ENCODE measurements around the gene THSD4. TPM values are rescaled to one million over a fixed set of nuclear protein-coding genes. Genes with fewer than 3 reads are reported as not detected.

Gene THSD4
- total RNA-seq, 1 experiment from 2014 or later, result 65.4 TPM

DNA sequence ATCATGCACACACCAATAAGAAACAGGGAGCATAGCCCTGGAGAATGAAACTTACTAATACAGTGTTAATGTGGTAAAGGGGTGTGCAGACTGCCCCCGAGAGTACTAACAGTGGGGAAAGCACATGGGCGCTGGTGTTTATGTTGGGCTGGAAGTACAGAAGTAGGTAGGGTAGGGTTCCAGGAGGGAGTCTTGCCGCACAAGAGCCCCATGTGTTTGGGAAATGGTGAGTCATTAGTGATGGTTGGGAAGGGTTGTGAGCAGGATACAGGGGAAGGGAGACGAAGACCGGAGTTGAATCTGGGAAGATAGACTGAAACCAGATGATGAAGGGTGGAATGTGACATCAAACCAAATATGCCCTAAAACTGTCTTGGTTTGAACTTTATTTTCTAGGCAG lies 117.1 kb downstream of the THSD4 start:
- no peak overlapping the region for H3K27ac ChIP-seq (ENCODE audit: low read length)
- CTCF ChIA-PET, result interaction anchor here (0.6 to 0.7 kb wide), 2 partner anchors 135 to 511 kb away, joined by 4 to 9 read pairs; no protein-coding TSS in a partner anchor
- H3K27me3 ChIP-seq (ENCODE audit: control insufficient read depth, insufficient read depth, low read length), result no peaks in the 10 kb centered on the region
- intact Hi-C loops (cut with micrococcal nuclease; ENCODE audit: unreplicated experiment), result no loop called here
- no peaks in the 10 kb centered on the region for H3K9me3 ChIP-seq (ENCODE audit: control insufficient read depth, insufficient read depth, low read depth, low read length)
- H3K36me3 ChIP-seq (ENCODE audit: control insufficient read depth, insufficient read depth, low read length), result no peaks in the 10 kb centered on the region
- in situ Hi-C loops (cut with HindIII; ENCODE audit: low pct_unique_long_range_greater_than_20kb, low sequenced_read_pairs), result no loop called here
- ATAC-seq (no peak), DNase-seq (ENCODE audit: low read depth, low spot score) (no peak)
- BruUV-seq (replicated peaks), result no TSS peak
- H3K4me3 ChIP-seq (ENCODE audit: low read depth in 2 of 2, low read length in 2 of 2), result no peak overlapping the region
- TF ChIP-seq SIN3A (IDR thresholded peaks at IDR 0.05; ENCODE audit: borderline replicate concordance, insufficient read depth, low read depth, low read length) (no peak), TCF7L2 (IDR thresholded peaks at IDR 0.05; ENCODE audit: low read depth, low read length) (no peak), POLR2AphosphoS5 (IDR thresholded peaks at IDR 0.05; ENCODE audit: low read depth, low read length) (no peak)
- TF ChIP-seq, protein P1, sequence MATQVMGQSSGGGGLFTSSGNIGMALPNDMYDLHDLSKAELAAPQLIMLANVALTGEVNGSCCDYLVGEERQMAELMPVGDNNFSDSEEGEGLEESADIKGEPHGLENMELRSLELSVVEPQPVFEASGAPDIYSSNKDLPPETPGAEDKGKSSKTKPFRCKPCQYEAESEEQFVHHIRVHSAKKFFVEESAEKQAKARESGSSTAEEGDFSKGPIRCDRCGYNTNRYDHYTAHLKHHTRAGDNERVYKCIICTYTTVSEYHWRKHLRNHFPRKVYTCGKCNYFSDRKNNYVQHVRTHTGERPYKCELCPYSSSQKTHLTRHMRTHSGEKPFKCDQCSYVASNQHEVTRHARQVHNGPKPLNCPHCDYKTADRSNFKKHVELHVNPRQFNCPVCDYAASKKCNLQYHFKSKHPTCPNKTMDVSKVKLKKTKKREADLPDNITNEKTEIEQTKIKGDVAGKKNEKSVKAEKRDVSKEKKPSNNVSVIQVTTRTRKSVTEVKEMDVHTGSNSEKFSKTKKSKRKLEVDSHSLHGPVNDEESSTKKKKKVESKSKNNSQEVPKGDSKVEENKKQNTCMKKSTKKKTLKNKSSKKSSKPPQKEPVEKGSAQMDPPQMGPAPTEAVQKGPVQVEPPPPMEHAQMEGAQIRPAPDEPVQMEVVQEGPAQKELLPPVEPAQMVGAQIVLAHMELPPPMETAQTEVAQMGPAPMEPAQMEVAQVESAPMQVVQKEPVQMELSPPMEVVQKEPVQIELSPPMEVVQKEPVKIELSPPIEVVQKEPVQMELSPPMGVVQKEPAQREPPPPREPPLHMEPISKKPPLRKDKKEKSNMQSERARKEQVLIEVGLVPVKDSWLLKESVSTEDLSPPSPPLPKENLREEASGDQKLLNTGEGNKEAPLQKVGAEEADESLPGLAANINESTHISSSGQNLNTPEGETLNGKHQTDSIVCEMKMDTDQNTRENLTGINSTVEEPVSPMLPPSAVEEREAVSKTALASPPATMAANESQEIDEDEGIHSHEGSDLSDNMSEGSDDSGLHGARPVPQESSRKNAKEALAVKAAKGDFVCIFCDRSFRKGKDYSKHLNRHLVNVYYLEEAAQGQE (IDR thresholded peaks at IDR 0.05; ENCODE audit: insufficient read depth in 1 of 2, low read depth in 2 of 2, low read length in 1 of 2), result no peak
- TF ChIP-seq, protein P2, sequence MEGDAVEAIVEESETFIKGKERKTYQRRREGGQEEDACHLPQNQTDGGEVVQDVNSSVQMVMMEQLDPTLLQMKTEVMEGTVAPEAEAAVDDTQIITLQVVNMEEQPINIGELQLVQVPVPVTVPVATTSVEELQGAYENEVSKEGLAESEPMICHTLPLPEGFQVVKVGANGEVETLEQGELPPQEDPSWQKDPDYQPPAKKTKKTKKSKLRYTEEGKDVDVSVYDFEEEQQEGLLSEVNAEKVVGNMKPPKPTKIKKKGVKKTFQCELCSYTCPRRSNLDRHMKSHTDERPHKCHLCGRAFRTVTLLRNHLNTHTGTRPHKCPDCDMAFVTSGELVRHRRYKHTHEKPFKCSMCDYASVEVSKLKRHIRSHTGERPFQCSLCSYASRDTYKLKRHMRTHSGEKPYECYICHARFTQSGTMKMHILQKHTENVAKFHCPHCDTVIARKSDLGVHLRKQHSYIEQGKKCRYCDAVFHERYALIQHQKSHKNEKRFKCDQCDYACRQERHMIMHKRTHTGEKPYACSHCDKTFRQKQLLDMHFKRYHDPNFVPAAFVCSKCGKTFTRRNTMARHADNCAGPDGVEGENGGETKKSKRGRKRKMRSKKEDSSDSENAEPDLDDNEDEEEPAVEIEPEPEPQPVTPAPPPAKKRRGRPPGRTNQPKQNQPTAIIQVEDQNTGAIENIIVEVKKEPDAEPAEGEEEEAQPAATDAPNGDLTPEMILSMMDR (IDR thresholded peaks at IDR 0.05), result no peak
- no peaks in the 10 kb centered on the region; the same call in 1 of the 2 replicates for H3K4me1 ChIP-seq (ENCODE audit: control insufficient read depth, insufficient read depth, low read length)
- POLR2A ChIA-PET, result no interaction called here

DNA sequence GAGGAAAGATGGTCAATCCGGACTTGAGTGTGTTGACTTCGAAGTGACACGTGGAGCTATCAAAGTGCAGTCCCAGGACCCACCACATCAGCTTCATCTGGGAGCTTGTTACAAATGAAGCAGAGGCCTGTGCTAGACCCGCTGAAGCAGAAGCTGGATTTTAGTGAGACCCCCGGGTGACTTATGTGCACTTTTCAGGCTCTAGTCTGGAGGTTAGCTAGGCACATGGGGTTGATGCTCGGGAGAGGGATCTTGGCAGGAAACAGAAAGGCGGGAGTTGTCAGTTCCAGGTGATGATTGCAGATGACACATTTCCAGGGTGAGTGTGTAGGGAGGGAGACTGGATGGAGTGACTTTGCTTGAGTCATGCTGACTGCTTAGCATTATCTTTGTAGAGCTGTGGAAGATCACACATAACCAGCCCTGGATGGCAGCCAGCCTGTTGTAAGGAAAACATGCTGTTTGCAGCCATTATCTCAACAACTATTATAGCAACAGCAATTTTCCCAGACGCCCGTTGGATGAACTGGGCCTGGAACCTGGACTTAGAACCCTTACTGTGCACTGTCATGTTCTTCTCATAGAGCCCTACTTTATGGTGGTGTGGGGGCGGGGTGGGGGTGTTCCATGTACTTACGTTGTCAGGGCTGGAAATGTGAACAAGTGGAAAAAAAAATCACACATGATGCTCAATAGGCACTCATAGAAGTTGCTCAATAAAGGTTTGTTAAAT lies 122.4 kb downstream of the THSD4 start:
- CTCF ChIA-PET, result no interaction called here

More for the DNA sequence above, 122.4 kb downstream of the THSD4 start:
- DNase-seq (ENCODE audit: low read depth, low spot score) (peak; percentile 95), ATAC-seq (peak; percentile 98)
- POLR2A ChIA-PET, result no interaction called here
- no TSS peak for BruUV-seq (replicated peaks)
- in situ Hi-C loops (cut with HindIII; ENCODE audit: low pct_unique_long_range_greater_than_20kb, low sequenced_read_pairs), result no loop called here
- Histone ChIP-seq H3K27me3 (ENCODE audit: control insufficient read depth, insufficient read depth, low read length) (no peaks in the 10 kb centered on the region), H3K4me3 (ENCODE audit: low read depth in 2 of 2, low read length in 2 of 2) (no peak overlapping the region), H3K4me1 (ENCODE audit: control insufficient read depth, insufficient read depth, low read length) (no peaks in the 10 kb centered on the region; the same call in 1 of the 2 replicates), H3K36me3 (ENCODE audit: control insufficient read depth, insufficient read depth, low read length) (no peaks in the 10 kb centered on the region), H3K27ac (ENCODE audit: low read length) (no peak overlapping the region), H3K9me3 (ENCODE audit: control insufficient read depth, insufficient read depth, low read depth, low read length) (no peaks in the 10 kb centered on the region)
- intact Hi-C loops (cut with micrococcal nuclease; ENCODE audit: unreplicated experiment), result no loop called here
- TF ChIP-seq TCF7L2 (IDR thresholded peaks at IDR 0.05; ENCODE audit: low read depth, low read length) (no peak), POLR2AphosphoS5 (IDR thresholded peaks at IDR 0.05; ENCODE audit: low read depth, low read length) (no peak), SIN3A (IDR thresholded peaks at IDR 0.05; ENCODE audit: borderline replicate concordance, insufficient read depth, low read depth, low read length) (no peak)
- TF ChIP-seq, protein P1 (IDR thresholded peaks at IDR 0.05; ENCODE audit: insufficient read depth in 1 of 2, low read depth in 2 of 2, low read length in 1 of 2), result no peak
- TF ChIP-seq, protein P2 (IDR thresholded peaks at IDR 0.05), result no peak
